ENCODE results near the gene BBS7. TPM values are rescaled to one million over a fixed set of nuclear protein-coding genes. Genes with fewer than 3 reads are reported as not detected.

Gene BBS7
- total and polyA plus RNA-seq, 10 of the 15 experiments (the other 5 are each of a cell fraction or from before 2014, with no cell fraction given), result 5.2 to 15.2 (median 9.0) TPM

GRCh38 chr4:121796283-121796682 lies 74.0 kb downstream of the BBS7 start:
- in situ Hi-C loops (cut with MboI), result no loop called here
- Histone ChIP-seq H3K4me1 (ENCODE audit: control insufficient read depth, insufficient read depth, low read length) (peaks cover 29% of the 10 kb centered on the region), H3K36me3 (ENCODE audit: control insufficient read depth in 2 of 2, insufficient read depth in 2 of 2, low read length in 1 of 2) (no peaks in the 10 kb centered on the region), H3K9ac (ENCODE audit: control insufficient read depth, insufficient read depth, low read length) (peak overlapping the region; percentile 5; the same call in 1 of the 2 replicates), H3K9me3 (replicated peaks; ENCODE audit: control insufficient read depth, insufficient read depth, low read length) (no peaks in the 10 kb centered on the region), H3K79me2 (ENCODE audit: control insufficient read depth, insufficient read depth, low read length) (peaks cover 3% of the 10 kb centered on the region), H2AFZ (ENCODE audit: control insufficient read depth, low read depth, low read length) (peak overlapping the region; percentile 83), H3K27me3 (replicated peaks in 1 of 2; ENCODE audit: control insufficient read depth in 2 of 2, insufficient read depth in 2 of 2, low read length in 1 of 2) (no peaks in the 10 kb centered on the region), H3K4me2 (ENCODE audit: control insufficient read depth, insufficient read depth) (peak overlapping the region; percentile 82), H4K20me1 (ENCODE audit: control insufficient read depth, insufficient read depth) (no peaks in the 10 kb centered on the region), H3K4me3 (no peak overlapping the region), H3K27ac (ENCODE audit: control insufficient read depth, insufficient read depth) (peak overlapping the region; percentile 53)
- intact Hi-C loops (cut with micrococcal nuclease; ENCODE audit: unreplicated experiment), result no loop called here
- POLR2A ChIA-PET, result interaction anchor here (0.6 to 3.0 kb wide), 2 partner anchors 18 to 23 kb away, joined by 5 to 10 read pairs; no protein-coding TSS in a partner anchor
- TF ChIP-seq IKZF2 (IDR thresholded peaks at IDR 0.05), result no peak
- TF ChIP-seq JUND (IDR thresholded peaks at IDR 0.05; ENCODE audit: low read depth, low read length), result no peak
- BruUV-seq (replicated peaks), result no TSS peak
- DNase-seq (ENCODE audit: low read depth, low spot score), result no peak
- RAD21 ChIA-PET (ENCODE audit: unreplicated experiment), result interaction anchor here (1.7 kb wide), 1 partner anchor 19 kb away, joined by 9 read pairs; no protein-coding TSS in a partner anchor
- SMC1A ChIA-PET (ENCODE audit: uncharacterized antibody, unreplicated experiment), result interaction anchor here (0.6 to 3.4 kb wide), 5 partner anchors 11 to 30 kb away, joined by 3 to 20 read pairs (median 5); partner anchors contain the start of gene CCNA2
- CTCF ChIA-PET, result interaction anchor here (0.6 to 2.0 kb wide), 6 partner anchors 14 to 427 kb away, joined by 3 to 6 read pairs (median 3); no protein-coding TSS in a partner anchor
- FAIRE-seq, result no peak
- no peak for ATAC-seq

GRCh38 chr4:121794505-121795188 lies 75.6 kb downstream of the BBS7 start:
- Histone ChIP-seq H3K4me1 (ENCODE audit: control insufficient read depth, insufficient read depth, low read length) (peaks cover 24% of the 10 kb centered on the region), H3K79me2 (ENCODE audit: control insufficient read depth, insufficient read depth, low read length) (no peaks in the 10 kb centered on the region), H3K27me3 (replicated peaks in 1 of 2; ENCODE audit: control insufficient read depth in 2 of 2, insufficient read depth in 2 of 2, low read length in 1 of 2) (no peaks in the 10 kb centered on the region), H3K9ac (ENCODE audit: control insufficient read depth, insufficient read depth, low read length) (no peak overlapping the region), H3K9me3 (replicated peaks; ENCODE audit: control insufficient read depth, insufficient read depth, low read length) (no peaks in the 10 kb centered on the region), H3K36me3 (ENCODE audit: control insufficient read depth in 2 of 2, insufficient read depth in 2 of 2, low read length in 1 of 2) (no peaks in the 10 kb centered on the region), H2AFZ (ENCODE audit: control insufficient read depth, low read depth, low read length) (no peak overlapping the region), H4K20me1 (ENCODE audit: control insufficient read depth, insufficient read depth) (no peaks in the 10 kb centered on the region), H3K4me2 (ENCODE audit: control insufficient read depth, insufficient read depth) (peak overlapping the region; percentile 26; the same call in 1 of the 2 replicates), H3K4me3 (no peak overlapping the region), H3K27ac (ENCODE audit: control insufficient read depth, insufficient read depth) (no peak overlapping the region)
- WGBS (ENCODE audit: insufficient coverage, insufficient replicate concordance, low lambda C conversion rate, missing lambda C conversion rate), result 94% methylated on average over 5 of the region's 5 CpGs
- ChIA-PET SMC1A (ENCODE audit: uncharacterized antibody, unreplicated experiment) (interaction anchor here (0.9 to 1.7 kb wide), 2 partner anchors 9 to 16 kb away, joined by 3 to 6 read pairs; no protein-coding TSS in a partner anchor), POLR2A (interaction anchor here (3.0 kb wide), 1 partner anchor 16 kb away, joined by 10 read pairs; no protein-coding TSS in a partner anchor), CTCF (interaction anchor here (0.9 to 1.3 kb wide), 3 partner anchors 9 to 30 kb away, joined by 3 to 4 read pairs (median 3); no protein-coding TSS in a partner anchor), RAD21 (ENCODE audit: unreplicated experiment) (interaction anchor here (1.7 kb wide), 1 partner anchor 17 kb away, joined by 9 read pairs; no protein-coding TSS in a partner anchor)
- DNase-seq (ENCODE audit: low read depth, low spot score), result no peak
- BruUV-seq (replicated peaks), result no TSS peak
- intact Hi-C loops (cut with micrococcal nuclease; ENCODE audit: unreplicated experiment) (no loop called here), in situ Hi-C loops (cut with MboI) (no loop called here)
- no peak for ATAC-seq
- no peak for FAIRE-seq
- TF ChIP-seq IKZF1 (conservative IDR thresholded peaks at IDR 0.05), result no peak
- TF ChIP-seq FOS (IDR thresholded peaks at IDR 0.05; ENCODE audit: borderline replicate concordance, extremely low read depth, insufficient read length), result no peak
- no peak for TF ChIP-seq RFX5 (IDR thresholded peaks at IDR 0.05; ENCODE audit: low read depth, low read length)
- TF ChIP-seq STAT1 (conservative IDR thresholded peaks at IDR 0.05), result no peak
- TF ChIP-seq BMI1 (IDR thresholded peaks at IDR 0.05; ENCODE audit: borderline replicate concordance), result no peak
- TF ChIP-seq TCF7 (IDR thresholded peaks at IDR 0.05; ENCODE audit: borderline replicate concordance), result no peak
- TF ChIP-seq SMAD1 (IDR thresholded peaks at IDR 0.05; ENCODE audit: low read depth, partially characterized antibody), result no peak
- no peak for TF ChIP-seq SREBF2 (IDR thresholded peaks at IDR 0.05; ENCODE audit: low read length)
- TF ChIP-seq ZNF592 (IDR thresholded peaks at IDR 0.05), result no peak
